Measurements from ENCODE around the gene KCTD11. TPM values are rescaled to one million over a fixed set of nuclear protein-coding genes. Genes with fewer than 3 reads are reported as not detected.
A peak's percentile ranks its signal among the peaks of the same experiment; 100 is the strongest.

Gene KCTD11
- polyA plus RNA-seq, 3 donors = 3.4 to 5.6 (median 3.6) TPM

DNA sequence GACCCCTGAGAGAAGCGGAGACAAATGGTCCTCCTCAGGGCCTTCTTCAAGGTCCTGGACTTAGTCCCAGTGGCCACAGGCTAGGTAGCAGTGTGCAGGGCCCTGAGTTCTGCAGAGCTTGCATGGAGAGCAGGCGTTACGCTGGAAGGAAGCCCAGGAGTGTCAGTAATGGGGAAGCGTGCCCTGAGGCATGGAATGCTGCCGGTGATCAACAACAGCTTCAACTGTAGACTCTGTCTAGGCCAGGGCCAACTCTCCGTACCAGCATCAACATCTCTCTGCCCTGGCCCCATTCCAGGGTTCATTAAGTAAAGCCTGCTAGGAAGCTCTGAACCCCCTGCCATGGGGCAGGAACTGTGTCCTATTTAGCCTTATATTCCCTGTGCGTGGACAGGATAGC is 28.4 kb downstream of the KCTD11 start:
- no peak for DNase-seq
- Histone ChIP-seq H3K27me3 (ENCODE audit: control insufficient read depth in 2 of 2, insufficient read depth in 2 of 2, low read length in 2 of 2) (peaks cover 34 to 59% of the 10 kb centered on the region in 2 donors), H3K36me3 (replicated peaks in 1 of 2; ENCODE audit: control insufficient read depth in 1 of 2, insufficient read depth in 2 of 2, low read length in 2 of 2) (no peaks in the 10 kb centered on the region), H3K9me3 (replicated peaks in 1 of 2; ENCODE audit: control insufficient read depth in 1 of 2, insufficient read depth in 1 of 2, low read length in 2 of 2) (no peaks in the 10 kb centered on the region), H3K4me1 (ENCODE audit: control insufficient read depth in 1 of 2, insufficient read depth in 2 of 2, low read length in 2 of 2) (peaks cover 16 to 23% of the 10 kb centered on the region in 2 donors), H3K4me2 (replicated peaks; ENCODE audit: extremely low read depth, low read length, poor library complexity, severe bottlenecking) (peak overlapping the region; percentile 45), H3K9ac (ENCODE audit: insufficient read depth, low read length, poor library complexity, severe bottlenecking) (no peak overlapping the region), H2AFZ (ENCODE audit: insufficient read depth, low read depth, low read length, poor library complexity, severe bottlenecking) (no peak overlapping the region), H4K20me1 (ENCODE audit: insufficient read depth, low read length) (no peaks in the 10 kb centered on the region), H3K27ac (ENCODE audit: low read depth in 1 of 2, low read length in 2 of 2) (no peak overlapping the region), H3K4me3 (replicated peaks in 1 of 3; ENCODE audit: low read depth in 2 of 3, low read length in 3 of 3) (peak overlapping the region in 1 of 3 experiments; percentile 7), H3K79me2 (ENCODE audit: insufficient read depth, low read length) (no peaks in the 10 kb centered on the region)
- peak overlapping the region; percentile 10 to 83 for H3K4me3 Mint-ChIP-seq
- H3K36me3 Mint-ChIP-seq = peaks cover 2 to 8% of the 10 kb centered on the region in 2 donors
- peaks cover 51 to 78% (median 65%) of the 10 kb centered on the region in 3 donors for H3K27me3 Mint-ChIP-seq (ENCODE audit: low read depth in 3 of 3)
- intact Hi-C loops (cut with micrococcal nuclease) = no loop called here
- H3K4me1 Mint-ChIP-seq = peaks cover 18% of the 10 kb centered on the region
- TF ChIP-seq, protein P1, sequence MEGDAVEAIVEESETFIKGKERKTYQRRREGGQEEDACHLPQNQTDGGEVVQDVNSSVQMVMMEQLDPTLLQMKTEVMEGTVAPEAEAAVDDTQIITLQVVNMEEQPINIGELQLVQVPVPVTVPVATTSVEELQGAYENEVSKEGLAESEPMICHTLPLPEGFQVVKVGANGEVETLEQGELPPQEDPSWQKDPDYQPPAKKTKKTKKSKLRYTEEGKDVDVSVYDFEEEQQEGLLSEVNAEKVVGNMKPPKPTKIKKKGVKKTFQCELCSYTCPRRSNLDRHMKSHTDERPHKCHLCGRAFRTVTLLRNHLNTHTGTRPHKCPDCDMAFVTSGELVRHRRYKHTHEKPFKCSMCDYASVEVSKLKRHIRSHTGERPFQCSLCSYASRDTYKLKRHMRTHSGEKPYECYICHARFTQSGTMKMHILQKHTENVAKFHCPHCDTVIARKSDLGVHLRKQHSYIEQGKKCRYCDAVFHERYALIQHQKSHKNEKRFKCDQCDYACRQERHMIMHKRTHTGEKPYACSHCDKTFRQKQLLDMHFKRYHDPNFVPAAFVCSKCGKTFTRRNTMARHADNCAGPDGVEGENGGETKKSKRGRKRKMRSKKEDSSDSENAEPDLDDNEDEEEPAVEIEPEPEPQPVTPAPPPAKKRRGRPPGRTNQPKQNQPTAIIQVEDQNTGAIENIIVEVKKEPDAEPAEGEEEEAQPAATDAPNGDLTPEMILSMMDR (IDR thresholded peaks at IDR 0.05) = no peak
- 70% methylated on average over 3 of the region's 7 CpGs for WGBS (ENCODE audit: insufficient coverage)
- H3K27ac Mint-ChIP-seq = peak overlapping the region in 1 of 7 donors; percentile 57
- peaks cover 7 to 21% (median 15%) of the 10 kb centered on the region in 7 donors for H3K9me3 Mint-ChIP-seq

DNA sequence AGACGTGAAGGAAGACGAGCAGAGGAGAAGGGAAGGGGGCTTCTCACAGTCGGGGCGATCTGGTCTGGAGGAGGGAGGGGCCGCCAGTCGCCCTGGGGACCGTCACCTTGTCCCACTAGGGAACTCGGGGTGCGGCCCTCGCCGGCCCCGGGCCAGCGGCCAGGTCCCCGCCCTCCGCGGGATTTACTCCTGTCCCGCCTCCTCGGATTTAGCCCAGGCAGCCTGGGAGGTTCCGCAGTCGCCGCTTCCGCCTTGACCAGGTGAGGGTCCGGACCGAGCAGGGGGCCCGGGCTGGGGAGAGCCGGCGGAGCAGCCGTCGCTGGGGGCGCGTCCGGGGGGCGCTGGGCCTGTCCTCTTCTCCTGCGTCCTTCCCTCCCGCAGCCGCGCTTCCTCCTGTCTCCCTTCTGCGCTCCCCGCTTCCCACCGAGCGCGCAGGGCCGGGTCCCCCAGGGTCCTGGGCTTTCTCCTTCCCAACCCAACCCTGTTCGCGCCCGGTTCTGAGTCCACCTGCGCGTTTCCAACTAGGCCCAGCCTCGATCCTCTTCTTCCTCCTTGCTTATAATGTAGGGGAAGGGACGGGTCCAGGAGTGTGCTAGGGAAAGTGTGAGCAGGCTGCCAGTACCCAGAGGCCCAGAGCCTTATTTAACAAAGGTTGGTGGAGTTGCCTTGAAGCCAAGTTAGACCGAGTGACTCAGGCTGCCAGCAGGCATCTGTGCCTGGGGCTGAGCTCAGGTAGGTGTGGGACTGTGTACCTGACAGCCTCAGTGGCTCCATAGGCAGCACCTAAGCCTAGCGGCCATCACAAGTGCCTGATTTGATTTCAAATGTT is 29.1 kb downstream of the KCTD11 start, which contains the start of gene TNK1:
Gene TNK1 (plus strand): TSS at position 235 of the 829 bp plus-strand sequence. CDS start 1,838 bp downstream, outside the sequence.
- Histone ChIP-seq H3K27ac (ENCODE audit: low read depth in 1 of 2, low read length in 2 of 2) (no peak within 1 kb of the TSS), H3K4me1 (ENCODE audit: control insufficient read depth in 1 of 2, insufficient read depth in 2 of 2, low read length in 2 of 2) (peaks cover 16 to 23% of the 10 kb centered on the region in 2 donors), H3K9me3 (replicated peaks in 1 of 2; ENCODE audit: control insufficient read depth in 1 of 2, insufficient read depth in 1 of 2, low read length in 2 of 2) (no peaks in the 10 kb centered on the region), H3K27me3 (ENCODE audit: control insufficient read depth in 2 of 2, insufficient read depth in 2 of 2, low read length in 2 of 2) (peaks cover 34 to 59% of the 10 kb centered on the region in 2 donors), H3K4me3 (replicated peaks in 1 of 3; ENCODE audit: low read depth in 2 of 3, low read length in 3 of 3) (peak within 1 kb of the TSS in 1 of 3 experiments; percentile 7), H2AFZ (ENCODE audit: insufficient read depth, low read depth, low read length, poor library complexity, severe bottlenecking) (no peak within 1 kb of the TSS), H4K20me1 (ENCODE audit: insufficient read depth, low read length) (no peaks in the 10 kb centered on the region), H3K9ac (ENCODE audit: insufficient read depth, low read length, poor library complexity, severe bottlenecking) (no peak within 1 kb of the TSS), H3K79me2 (ENCODE audit: insufficient read depth, low read length) (no peaks in the 10 kb centered on the region), H3K4me2 (replicated peaks; ENCODE audit: extremely low read depth, low read length, poor library complexity, severe bottlenecking) (peak within 1 kb of the TSS; percentile 45), H3K36me3 (replicated peaks in 1 of 2; ENCODE audit: control insufficient read depth in 1 of 2, insufficient read depth in 2 of 2, low read length in 2 of 2) (no peaks in the 10 kb centered on the region)
- H3K9me3 Mint-ChIP-seq = peaks cover 7 to 21% (median 15%) of the 10 kb centered on the region in 7 donors
- peaks cover 2 to 12% of the 10 kb centered on the region in 2 donors for H3K36me3 Mint-ChIP-seq
- H3K27ac Mint-ChIP-seq = peak within 1 kb of the TSS in 1 of 7 donors; percentile 57
- H3K4me1 Mint-ChIP-seq = peaks cover 18% of the 10 kb centered on the region
- TF ChIP-seq, protein P1 (IDR thresholded peaks at IDR 0.05) = no peak
- no peak for DNase-seq
- WGBS (ENCODE audit: insufficient coverage) = 3% methylated on average over 43 of the region's 52 CpGs
- intact Hi-C loops (cut with micrococcal nuclease) = no loop called here
- peaks cover 51 to 80% (median 65%) of the 10 kb centered on the region in 3 donors for H3K27me3 Mint-ChIP-seq (ENCODE audit: low read depth in 3 of 3)
- H3K4me3 Mint-ChIP-seq = peak within 1 kb of the TSS; percentile 10 to 84
